H1 (cell line): ENCODE data around the gene SBNO1. TPM values are rescaled to one million over a fixed set of nuclear protein-coding genes. Genes with fewer than 3 reads are reported as not detected.

ENCODE experiments used
- CTCF ChIA-PET: fragments of 300-600 bp; sonication (Branson Sonifier 250); formaldehyde crosslinking; loops from one replicate; lab custom pipeline; 2021; ENCODE audit not compliant: partially characterized antibody; lab: Charles Lee
- POLR2A ChIA-PET: fragments of 300-600 bp; sonication (Branson Sonifier 250); formaldehyde crosslinking; loops from one replicate; lab custom pipeline; 2021; ENCODE audit warnings: inconsistent platforms; ENCODE audit not compliant: partially characterized antibody; lab: Charles Lee
- DNase-seq, 2 experiments: peaks; one replicate each; pipeline versions ENCODE4 v3.0.0 to v3.0.0-alpha.2; 2010 to 2022; ENCODE audit warnings: low spot score in 2 of 2, low read depth in 1 of 2, mixed read lengths in 1 of 2
- FAIRE-seq: peaks from 2 replicates; lab custom pipeline; 2011; peaks lifted over from hg19 to GRCh38; lab: Jason Lieb, UNC
- H2AFZ ChIP-seq: 2 replicates; pipeline ENCODE4 v1.8.1; 2012; ENCODE audit warnings: low read length, inconsistent platforms
- H2AK5ac ChIP-seq: 2 replicates; pipeline ENCODE4 v1.6.1; 2013; ENCODE audit warnings: low read depth, low read length
- H2BK120ac ChIP-seq: replicated peaks from 2 replicates; pipeline ENCODE3; 2013; ENCODE audit warnings: low read depth, low read length, inconsistent platforms
- H2BK12ac ChIP-seq: 2 replicates; pipeline ENCODE4 v1.6.1; 2013; ENCODE audit warnings: low read depth, low read length
- H2BK15ac ChIP-seq: 2 replicates; pipeline ENCODE4 v1.6.1; 2013; ENCODE audit warnings: low read length
- H2BK20ac ChIP-seq: 2 replicates; pipeline ENCODE4 v1.6.1; 2013; ENCODE audit warnings: low read length
- H2BK5ac ChIP-seq: 2 replicates; pipeline ENCODE4 v1.6.1; 2013; ENCODE audit warnings: low read depth, low read length
- H3K14ac ChIP-seq: 2 replicates; pipeline ENCODE4 v1.6.1; 2013; ENCODE audit warnings: inconsistent platforms; ENCODE audit not compliant: insufficient read length
- H3K18ac ChIP-seq: 2 replicates; pipeline ENCODE4 v1.6.1; 2013; ENCODE audit warnings: low read length; ENCODE audit errors: extremely low read depth
- H3K23ac ChIP-seq: 2 replicates; pipeline ENCODE4 v1.6.1; 2013; ENCODE audit warnings: inconsistent platforms; ENCODE audit not compliant: insufficient read length
- H3K23me2 ChIP-seq: 2 replicates; pipeline ENCODE4 v1.6.1; 2013; ENCODE audit warnings: low read depth, low read length
- H3K27ac ChIP-seq: 2 replicates; pipeline ENCODE4 v1.6.1; 2011; ENCODE audit warnings: low read depth, low read length, inconsistent platforms
- H3K27me3 ChIP-seq, 4 experiments: replicated peaks in 1 of 4; 1 replicate in 1 of 4; 2 replicates in 3 of 4; pipeline versions ENCODE4 v1.6.1 to v1.8.1; 2011 to 2013; ENCODE audit warnings: low read length in 3 of 4, mild to moderate bottlenecking in 3 of 4, inconsistent platforms in 2 of 4, mixed read lengths in 2 of 4, moderate library complexity in 1 of 4; ENCODE audit not compliant: control insufficient read depth in 3 of 4, insufficient read depth in 3 of 4; ENCODE audit errors: extremely low read depth in 1 of 4
- H3K36me3 ChIP-seq, 4 experiments: 2 replicates each; pipeline versions ENCODE4 v1.6.1 to v1.8.1; 2011 to 2013; ENCODE audit warnings: mild to moderate bottlenecking in 4 of 4, low read length in 3 of 4, moderate library complexity in 2 of 4, control low read depth in 1 of 4, inconsistent platforms in 1 of 4; ENCODE audit not compliant: insufficient read depth in 4 of 4, control insufficient read depth in 2 of 4
- H3K4ac ChIP-seq: replicated peaks from 2 replicates; pipeline ENCODE3; 2013; ENCODE audit warnings: low read length, low read depth, mixed read lengths, inconsistent platforms; ENCODE audit not compliant: insufficient read length
- H3K4me1 ChIP-seq, 4 experiments: replicated peaks in 1 of 4; 1 replicate in 1 of 4; 2 replicates in 3 of 4; pipeline versions ENCODE4 v1.6.1 to v1.8.1; 2011 to 2013; ENCODE audit warnings: low read length in 3 of 4, inconsistent platforms in 2 of 4, mixed read lengths in 1 of 4; ENCODE audit not compliant: insufficient read depth in 4 of 4, control insufficient read depth in 3 of 4
- H3K4me2 ChIP-seq, 2 experiments: 2 replicates each; pipeline versions ENCODE4 v1.6.1 to v1.8.1; 2011 to 2013; ENCODE audit warnings: low read depth in 2 of 2, low read length in 2 of 2, control low read depth in 1 of 2, inconsistent platforms in 1 of 2, mild to moderate bottlenecking in 1 of 2; ENCODE audit not compliant: insufficient read depth in 1 of 2
- H3K4me3 ChIP-seq, 4 experiments: fragments of 200-600, 300-600 bp in 1 of 4; sonication (generic), shearing (Covaris generic), sonication (Bioruptor Twin) in 1 of 4; 2 replicates each; pipeline versions ENCODE4 v1.5.1 to v1.8.1; 2011 to 2016; ENCODE audit warnings: low read length in 4 of 4, low read depth in 3 of 4, control low read depth in 2 of 4, inconsistent platforms in 2 of 4, mild to moderate bottlenecking in 2 of 4, mixed read lengths in 1 of 4, moderate library complexity in 1 of 4; ENCODE audit not compliant: insufficient read depth in 2 of 4; ENCODE audit errors: extremely low read depth in 1 of 4
- H3K56ac ChIP-seq: replicated peaks from 2 replicates; pipeline ENCODE3; 2013; ENCODE audit warnings: low read depth, mild to moderate bottlenecking, mixed read lengths, low read length, inconsistent platforms; ENCODE audit not compliant: insufficient read length
- H3K79me1 ChIP-seq: 2 replicates; pipeline ENCODE4 v1.6.1; 2013; ENCODE audit warnings: low read depth, low read length, control low read depth
- H3K79me2 ChIP-seq, 2 experiments: 2 replicates each; pipeline versions ENCODE4 v1.6.1 to v1.8.1; 2012 to 2013; ENCODE audit warnings: low read length in 2 of 2, mild to moderate bottlenecking in 2 of 2, inconsistent platforms in 1 of 2; ENCODE audit not compliant: insufficient read depth in 2 of 2, control insufficient read depth in 1 of 2
- H3K9ac ChIP-seq, 4 experiments: replicated peaks in 1 of 4; 1 replicate in 1 of 4; 2 replicates in 3 of 4; pipeline versions ENCODE4 v1.6.1 to v1.8.1; 2011 to 2013; ENCODE audit warnings: low read depth in 3 of 4, low read length in 3 of 4, control low read depth in 2 of 4, mild to moderate bottlenecking in 2 of 4, moderate library complexity in 2 of 4, inconsistent platforms in 1 of 4; ENCODE audit errors: extremely low read depth in 1 of 4
- H3K9me3 ChIP-seq, 2 experiments: 2 replicates each; pipeline versions ENCODE4 v1.6.1 to v1.8.1; 2012 to 2013; ENCODE audit warnings: mild to moderate bottlenecking in 2 of 2, moderate library complexity in 2 of 2, control low read depth in 1 of 2, inconsistent platforms in 1 of 2, low read depth in 1 of 2, low read length in 1 of 2, mixed read lengths in 1 of 2; ENCODE audit not compliant: insufficient read depth in 2 of 2
- H4K20me1 ChIP-seq, 2 experiments: replicated peaks in 1 of 2; 2 replicates each; pipeline versions ENCODE3 to v1.8.1; 2011 to 2013; ENCODE audit warnings: inconsistent platforms in 2 of 2, low read length in 2 of 2, mild to moderate bottlenecking in 1 of 2; ENCODE audit not compliant: insufficient read depth in 2 of 2, control insufficient read depth in 1 of 2
- H4K5ac ChIP-seq: 2 replicates; pipeline ENCODE4 v1.6.1; 2013; ENCODE audit warnings: low read length, low read depth, mixed read lengths, inconsistent platforms; ENCODE audit not compliant: insufficient read length
- H4K8ac ChIP-seq: 2 replicates; pipeline ENCODE4 v1.8.0; 2013; ENCODE audit warnings: mild to moderate bottlenecking, moderate library complexity, low read length, inconsistent platforms; ENCODE audit not compliant: insufficient read depth; ENCODE audit errors: extremely low read depth
- H4K91ac ChIP-seq: replicated peaks from 2 replicates; pipeline ENCODE3; 2013; ENCODE audit warnings: low read length, mixed read lengths, inconsistent platforms; ENCODE audit not compliant: insufficient read length
- WGBS, 2 experiments: shearing (Covaris generic) in 1 of 2; methylation state at CpG; one replicate each; pipeline versions ENCODE4 v1.1.6 to v1.1.7; 2013 to 2015; ENCODE audit warnings: low lambda C conversion rate in 2 of 2, mixed read lengths in 2 of 2, inconsistent platforms in 1 of 2, low coverage in 1 of 2, missing lambda C conversion rate in 1 of 2; ENCODE audit not compliant: insufficient replicate concordance in 2 of 2, insufficient coverage in 1 of 2, insufficient read length in 1 of 2; ENCODE audit errors: extremely low coverage in 1 of 2, missing lambda C conversion rate in 1 of 2; 5-methylcytosine and 5-hydroxymethylcytosine counted together
- polyA plus RNA-seq, 7 experiments: library from polyadenylated mRNA; depleted of rRNA in 3 of 7; stranded (reverse) in 5 of 7; unstranded in 2 of 7; fragments of >200 nt in 5 of 7; fragments of 200-250 nt in 2 of 7; gene quantifications; 1 replicate in 5 of 7; 2 replicates in 1 of 7; 4 replicates in 1 of 7; pipeline versions ENCODE4 v1.2.1 to v1.2.3, GENCODE V29; 2011 to 2013; ENCODE audit warnings: missing spikeins in 2 of 7, mixed read lengths in 2 of 7
- total RNA-seq: library from RNA; stranded (reverse); fragmentation: NEBNext Ultra II Directional; extraction: Animal tissue kit (Norgen Biotek cat#: 25700); gene quantifications from 2 replicates; pipeline ENCODE4 v1.2.1, GENCODE V29; 2021
- TF ChIP-seq, protein P1 (sequence below): IDR thresholded peaks from 2 replicates; pipeline ENCODE4 v1.6.1; 2012; ENCODE audit warnings: inconsistent platforms

SBNO1 gene
- total and polyA plus RNA-seq, 2 of the 8 experiments (the other 6 are each of a cell fraction or from before 2014, with no cell fraction given): 6.7 to 57.7 TPM

DNA sequence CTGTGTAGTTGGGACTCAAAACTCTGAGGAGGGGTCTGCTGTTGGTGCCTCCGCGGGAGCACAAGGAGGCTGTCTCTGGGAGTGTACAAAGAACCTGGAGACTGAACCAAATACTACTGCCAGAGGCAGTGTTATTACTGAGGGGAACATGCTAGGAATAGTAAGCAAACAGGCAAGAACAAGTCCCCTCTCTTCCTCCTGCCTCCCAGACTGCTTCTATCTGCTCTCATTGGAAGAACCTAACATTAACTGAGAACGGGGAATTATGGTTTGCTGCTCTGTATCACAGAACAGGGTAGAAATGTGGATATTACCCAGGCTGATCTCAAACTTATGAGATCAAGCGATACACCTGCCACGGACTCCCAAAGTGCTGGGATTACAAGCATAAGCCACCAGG is 14.7 kb upstream of the SBNO1 start:
- Histone ChIP-seq H2BK12ac (no peak overlapping the region), H2AFZ (no peak overlapping the region), H3K27ac (no peak overlapping the region), H3K4me2 (no peak overlapping the region), H3K9ac (no peak overlapping the region), H3K23me2 (peaks cover 2% of the 10 kb centered on the region; the same call in 1 of the 2 replicates), H3K56ac (no peak overlapping the region), H3K36me3 (no peaks in the 10 kb centered on the region), H3K23ac (no peak overlapping the region), H3K79me1 (no peaks in the 10 kb centered on the region; the same call in 1 of the 2 replicates), H4K20me1 (no peaks in the 10 kb centered on the region), H4K5ac (no peak overlapping the region), H2BK120ac (no peak overlapping the region), H3K9me3 (no peaks in the 10 kb centered on the region), H3K4me3 (no peak overlapping the region), H2BK5ac (no peak overlapping the region), H3K18ac (no peak overlapping the region), H2BK15ac (no peak overlapping the region), H2AK5ac (no peak overlapping the region), H4K91ac (no peak overlapping the region), H3K79me2 (no peaks in the 10 kb centered on the region), H4K8ac (no peak overlapping the region), H3K4me1 (no peaks in the 10 kb centered on the region; a peak in 1 of 7 replicates), H3K4ac (no peak overlapping the region), H3K27me3 (no peaks in the 10 kb centered on the region), H2BK20ac (no peak overlapping the region), H3K14ac (no peak overlapping the region)
- CTCF ChIA-PET: interaction anchor here (1.0 kb wide), 1 partner anchor 14 kb away, joined by 3 read pairs; no protein-coding TSS in a partner anchor
- WGBS, 2 experiments: 92% methylated on average over 5 of the region's 5 CpGs; no CpG with 5 or more reads in 1 of the 2 experiments
- no peak for DNase-seq
- FAIRE-seq: no peak
- POLR2A ChIA-PET: interaction anchor here (1.5 kb wide), 1 partner anchor 16 kb away, joined by 3 read pairs; no protein-coding TSS in a partner anchor
- TF ChIP-seq, protein P1, sequence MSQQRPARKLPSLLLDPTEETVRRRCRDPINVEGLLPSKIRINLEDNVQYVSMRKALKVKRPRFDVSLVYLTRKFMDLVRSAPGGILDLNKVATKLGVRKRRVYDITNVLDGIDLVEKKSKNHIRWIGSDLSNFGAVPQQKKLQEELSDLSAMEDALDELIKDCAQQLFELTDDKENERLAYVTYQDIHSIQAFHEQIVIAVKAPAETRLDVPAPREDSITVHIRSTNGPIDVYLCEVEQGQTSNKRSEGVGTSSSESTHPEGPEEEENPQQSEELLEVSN: no peak
